ENCODE results near the gene TRAF5.

GRCh38 chr1:211379446-211379845 lies 52.8 kb downstream of the TRAF5 start:
- TF ChIP-seq CTCF (IDR thresholded peaks at IDR 0.05) (no peak), POLR2A (IDR thresholded peaks at IDR 0.05) (no peak)

Measured in adrenal gland (tissue), 5 donors.